ENCODE results near the gene PKP1. TPM values are rescaled to one million over a fixed set of nuclear protein-coding genes. Genes with fewer than 3 reads are reported as not detected.

The PKP1 gene
- total RNA-seq, 6 experiments from 2014 or later: not detected

DNA sequence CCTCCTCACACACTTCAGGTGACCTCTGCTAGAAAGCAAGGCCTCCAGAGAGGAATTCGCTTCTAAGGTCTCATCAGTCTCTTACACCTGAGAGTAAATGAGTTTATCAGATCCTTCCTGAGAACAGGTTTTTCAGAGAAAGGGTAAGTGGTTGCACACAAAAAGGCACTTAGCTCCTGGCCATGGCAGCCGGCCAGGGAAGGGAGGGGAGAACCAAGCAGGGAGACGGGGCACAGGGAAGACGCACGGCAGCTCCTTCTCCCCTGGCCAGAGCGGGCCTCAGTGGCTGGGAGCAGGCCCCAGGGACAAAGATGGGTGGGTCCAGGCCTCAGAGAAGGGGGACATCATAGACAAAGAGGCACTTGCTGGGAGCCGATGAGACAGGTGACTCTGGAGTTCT is 97.8 kb downstream of the PKP1 start:
- no peaks in the 10 kb centered on the region for H3K4me1 ChIP-seq
- no peak for DNase-seq
- ATAC-seq: no peak
- 69% methylated on average over 3 of the region's 7 CpGs for WGBS (ENCODE audit: insufficient coverage, low coverage, low lambda C conversion rate, missing lambda C conversion rate)
- intact Hi-C loops (cut with DNase I): no loop called here
- H3K9me3 ChIP-seq: no peaks in the 10 kb centered on the region
- TF ChIP-seq POLR2A (IDR thresholded peaks at IDR 0.05): no peak
- no peak for TF ChIP-seq CTCF (IDR thresholded peaks at IDR 0.05)
- H3K27me3 ChIP-seq: no peaks in the 10 kb centered on the region
- peaks cover 0 to under 1% (median 0%) of the 10 kb centered on the region in 4 donors for H3K36me3 ChIP-seq
- H3K27ac ChIP-seq: no peak overlapping the region
- no peak overlapping the region for H3K4me3 ChIP-seq

Other genes with a start within 250 kb of the PKP1 start
- gene CACNA1S, start 171.1 kb upstream of the PKP1 start, total RNA-seq: under 1 TPM in 1 of 6 experiments, not detected in 5; 0.12 TPM
- not detected for gene ASCL5, start 156.3 kb upstream of the PKP1 start, total RNA-seq
- 10 to 100 TPM; 27.0 to 47.4 (median 35.6) TPM for gene TMEM9, start 129.0 kb upstream of the PKP1 start, total RNA-seq
- gene IGFN1, start 92.7 kb upstream of the PKP1 start, total RNA-seq: under 1 TPM in 3 of 6 experiments, not detected in 3; 0.02 to 0.18 (median 0.12) TPM
- gene TNNT2, start 94.2 kb downstream of the PKP1 start, total RNA-seq: 1 to 10 TPM in 1 of 6 experiments, under 1 TPM in 2, not detected in 3; 0.18 to 1.1 (median 0.24) TPM
- gene LAD1, start 115.8 kb downstream of the PKP1 start, total RNA-seq: 10 to 100 TPM; 12.2 to 26.7 (median 19.4) TPM
- 1 to 10 TPM in 1 of 6 experiments, under 1 TPM in 2, not detected in 3; 0.26 to 2.0 (median 0.37) TPM for gene TNNI1, start 138.2 kb downstream of the PKP1 start, total RNA-seq
- gene PHLDA3, start 185.7 kb downstream of the PKP1 start, total RNA-seq: 10 to 100 TPM in 1 of 6 experiments, 1 to 10 TPM in 5; 1.0 to 10.9 (median 2.7) TPM
- 100 to 1,000 TPM in 2 of 6 experiments, 10 to 100 TPM in 4; 54.9 to 158 (median 87.0) TPM for gene CSRP1, start 223.6 kb downstream of the PKP1 start, total RNA-seq